Ishikawa (cell line): ENCODE measurements around the gene ACTL7A.

Experiments
- CEBPB ChIP-seq: IDR thresholded peaks from 2 replicates; pipeline ENCODE4 v1.6.1; 2012
- CREB1 ChIP-seq: IDR thresholded peaks from 2 replicates; pipeline ENCODE4 v1.6.1; 2012; ENCODE audit warnings: low read depth
- EP300 ChIP-seq: IDR thresholded peaks from 2 replicates; pipeline ENCODE4 v1.6.1; 2012; ENCODE audit warnings: borderline replicate concordance
- FOXM1 ChIP-seq: IDR thresholded peaks from 2 replicates; pipeline ENCODE4 v1.6.1; 2012; ENCODE audit warnings: low read depth, borderline replicate concordance
- RAD21 ChIP-seq: IDR thresholded peaks from 2 replicates; pipeline ENCODE4 v1.6.1; 2012; ENCODE audit warnings: low read depth
- REST ChIP-seq: IDR thresholded peaks from 2 replicates; pipeline ENCODE4 v1.6.1; 2012; ENCODE audit warnings: low read depth, mild to moderate bottlenecking
- TAF1 ChIP-seq: IDR thresholded peaks from 2 replicates; pipeline ENCODE4 v1.6.1; 2012; ENCODE audit warnings: low read depth, mild to moderate bottlenecking
- TCF12 ChIP-seq: IDR thresholded peaks from 2 replicates; pipeline ENCODE4 v1.6.1; 2012; ENCODE audit warnings: low read depth
- TEAD4 ChIP-seq: IDR thresholded peaks from 2 replicates; pipeline ENCODE4 v1.6.1; 2012
- YY1 ChIP-seq: IDR thresholded peaks from 2 replicates; pipeline ENCODE4 v1.6.1; 2012; ENCODE audit warnings: low read depth

GRCh38 chr9:108876425-108876824, 14.4 kb downstream of the ACTL7A start:
- no peak for TF ChIP-seq RAD21
- no peak for TF ChIP-seq YY1
- TF ChIP-seq CREB1, result no peak
- TF ChIP-seq TAF1, result no peak
- no peak for TF ChIP-seq TCF12
- TF ChIP-seq REST, result no peak
- no peak for TF ChIP-seq CEBPB
- TF ChIP-seq EP300, result no peak
- no peak for TF ChIP-seq FOXM1
- TF ChIP-seq TEAD4, result no peak
